ENCODE measurements around the gene METAP1D.

METAP1D gene

GRCh38 chr2:171958475-171958874 lies 41.3 kb upstream of the METAP1D start:
- TF ChIP-seq SIN3A (IDR thresholded peaks at IDR 0.05; ENCODE audit: borderline replicate concordance, insufficient read depth, low read length): no peak

GRCh38 chr2:171959998-171960397 lies 39.8 kb upstream of the METAP1D start:
- no peak for TF ChIP-seq SIN3A (IDR thresholded peaks at IDR 0.05; ENCODE audit: borderline replicate concordance, insufficient read depth, low read length)
- TF ChIP-seq FOXP2 (optimal IDR thresholded peaks at IDR 0.05; ENCODE audit: borderline replicate concordance, extremely low read depth, extremely low read length, insufficient read depth): no peak
- TF ChIP-seq, protein P1, sequence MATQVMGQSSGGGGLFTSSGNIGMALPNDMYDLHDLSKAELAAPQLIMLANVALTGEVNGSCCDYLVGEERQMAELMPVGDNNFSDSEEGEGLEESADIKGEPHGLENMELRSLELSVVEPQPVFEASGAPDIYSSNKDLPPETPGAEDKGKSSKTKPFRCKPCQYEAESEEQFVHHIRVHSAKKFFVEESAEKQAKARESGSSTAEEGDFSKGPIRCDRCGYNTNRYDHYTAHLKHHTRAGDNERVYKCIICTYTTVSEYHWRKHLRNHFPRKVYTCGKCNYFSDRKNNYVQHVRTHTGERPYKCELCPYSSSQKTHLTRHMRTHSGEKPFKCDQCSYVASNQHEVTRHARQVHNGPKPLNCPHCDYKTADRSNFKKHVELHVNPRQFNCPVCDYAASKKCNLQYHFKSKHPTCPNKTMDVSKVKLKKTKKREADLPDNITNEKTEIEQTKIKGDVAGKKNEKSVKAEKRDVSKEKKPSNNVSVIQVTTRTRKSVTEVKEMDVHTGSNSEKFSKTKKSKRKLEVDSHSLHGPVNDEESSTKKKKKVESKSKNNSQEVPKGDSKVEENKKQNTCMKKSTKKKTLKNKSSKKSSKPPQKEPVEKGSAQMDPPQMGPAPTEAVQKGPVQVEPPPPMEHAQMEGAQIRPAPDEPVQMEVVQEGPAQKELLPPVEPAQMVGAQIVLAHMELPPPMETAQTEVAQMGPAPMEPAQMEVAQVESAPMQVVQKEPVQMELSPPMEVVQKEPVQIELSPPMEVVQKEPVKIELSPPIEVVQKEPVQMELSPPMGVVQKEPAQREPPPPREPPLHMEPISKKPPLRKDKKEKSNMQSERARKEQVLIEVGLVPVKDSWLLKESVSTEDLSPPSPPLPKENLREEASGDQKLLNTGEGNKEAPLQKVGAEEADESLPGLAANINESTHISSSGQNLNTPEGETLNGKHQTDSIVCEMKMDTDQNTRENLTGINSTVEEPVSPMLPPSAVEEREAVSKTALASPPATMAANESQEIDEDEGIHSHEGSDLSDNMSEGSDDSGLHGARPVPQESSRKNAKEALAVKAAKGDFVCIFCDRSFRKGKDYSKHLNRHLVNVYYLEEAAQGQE (IDR thresholded peaks at IDR 0.05; ENCODE audit: insufficient read depth in 1 of 2, low read depth in 2 of 2, low read length in 2 of 2): no peak
- TF ChIP-seq POLR2AphosphoS5 (IDR thresholded peaks at IDR 0.05; ENCODE audit: low read depth, low read length): no peak
- no peak for TF ChIP-seq TAF1 (IDR thresholded peaks at IDR 0.05; ENCODE audit: borderline replicate concordance, insufficient read depth, low read length)

- TF ChIP-seq FOXP2 (optimal IDR thresholded peaks at IDR 0.05; ENCODE audit: borderline replicate concordance, extremely low read depth, extremely low read length, insufficient read depth) (no peak), SIN3A (IDR thresholded peaks at IDR 0.05; ENCODE audit: borderline replicate concordance, insufficient read depth, low read length) (no peak), TAF1 (IDR thresholded peaks at IDR 0.05; ENCODE audit: borderline replicate concordance, insufficient read depth, low read length) (no peak), POLR2AphosphoS5 (IDR thresholded peaks at IDR 0.05; ENCODE audit: low read depth, low read length) (no peak)
- TF ChIP-seq, protein P1 (IDR thresholded peaks at IDR 0.05; ENCODE audit: insufficient read depth in 1 of 2, low read depth in 2 of 2, low read length in 2 of 2): no peak
Measured at GRCh38 chr2:171960570-171960969, 39.2 kb upstream of the METAP1D start.

DNA sequence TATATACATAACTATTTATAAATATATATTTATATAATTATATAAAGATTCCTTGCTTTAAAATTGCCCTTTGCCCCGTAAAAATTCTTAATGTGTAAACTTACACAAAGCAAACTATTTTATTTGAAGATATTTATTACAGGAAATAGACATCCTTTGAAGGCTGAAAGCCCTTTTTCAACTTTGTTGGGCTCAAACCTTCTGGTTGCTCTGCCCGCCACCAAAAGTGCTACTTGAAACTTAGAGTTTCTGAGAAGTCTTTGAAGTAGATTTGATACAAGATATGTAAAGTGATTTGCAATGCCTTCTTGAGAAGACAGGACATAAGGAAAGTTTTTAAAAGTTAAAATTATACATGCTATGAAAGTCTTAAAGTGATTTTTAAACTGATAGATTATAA lies 36.6 kb upstream of the METAP1D start:
- TF ChIP-seq TAF1 (IDR thresholded peaks at IDR 0.05; ENCODE audit: borderline replicate concordance, insufficient read depth, low read length): no peak
- TF ChIP-seq POLR2AphosphoS5 (IDR thresholded peaks at IDR 0.05; ENCODE audit: low read depth, low read length): no peak
- TF ChIP-seq FOXP2 (optimal IDR thresholded peaks at IDR 0.05; ENCODE audit: borderline replicate concordance, extremely low read depth, extremely low read length, insufficient read depth): no peak
- TF ChIP-seq, protein P1 (IDR thresholded peaks at IDR 0.05; ENCODE audit: insufficient read depth in 1 of 2, low read depth in 2 of 2, low read length in 2 of 2): no peak
- TF ChIP-seq SIN3A (IDR thresholded peaks at IDR 0.05; ENCODE audit: borderline replicate concordance, insufficient read depth, low read length): no peak

GRCh38 chr2:171964308-171964707 lies 35.4 kb upstream of the METAP1D start:
- no peak for TF ChIP-seq POLR2AphosphoS5 (IDR thresholded peaks at IDR 0.05; ENCODE audit: low read depth, low read length)
- TF ChIP-seq, protein P1 (IDR thresholded peaks at IDR 0.05; ENCODE audit: insufficient read depth in 1 of 2, low read depth in 2 of 2, low read length in 2 of 2): no peak
- TF ChIP-seq FOXP2 (optimal IDR thresholded peaks at IDR 0.05; ENCODE audit: borderline replicate concordance, extremely low read depth, extremely low read length, insufficient read depth): no peak
- no peak for TF ChIP-seq TAF1 (IDR thresholded peaks at IDR 0.05; ENCODE audit: borderline replicate concordance, insufficient read depth, low read length)
- TF ChIP-seq SIN3A (IDR thresholded peaks at IDR 0.05; ENCODE audit: borderline replicate concordance, insufficient read depth, low read length): no peak
